IPS-20b (cell line): ENCODE data around the gene SPTLC2.
"Not testable (repeated sequence)": the region's sequence is repeated elsewhere in the genome, so short reads cannot be mapped to it uniquely, and the experiment has no call there.

ENCODE experiments used
- H3K27ac ChIP-seq: one replicate; pipeline ENCODE4 v1.5.1; 2013; ENCODE audit warnings: low read length
- H3K27me3 ChIP-seq: 2 replicates; pipeline ENCODE4 v1.6.1; 2013; ENCODE audit warnings: mild to moderate bottlenecking, low read length, inconsistent platforms; ENCODE audit not compliant: insufficient read depth
- H3K36me3 ChIP-seq: 2 replicates; pipeline ENCODE4 v1.6.1; 2013; ENCODE audit warnings: low read depth, mild to moderate bottlenecking, inconsistent platforms, low read length, moderate library complexity; ENCODE audit not compliant: insufficient read depth
- H3K4me1 ChIP-seq: 2 replicates; pipeline ENCODE4 v1.6.1; 2013; ENCODE audit warnings: mild to moderate bottlenecking, control low read depth, inconsistent platforms, low read length, moderate library complexity; ENCODE audit not compliant: insufficient read depth
- H3K4me3 ChIP-seq: 2 replicates; pipeline ENCODE4 v1.5.1; 2013; ENCODE audit warnings: mild to moderate bottlenecking, low read length, inconsistent platforms
- H3K9ac ChIP-seq: 2 replicates; pipeline ENCODE4 v1.6.1; 2013; ENCODE audit warnings: low read depth, mild to moderate bottlenecking, inconsistent platforms, low read length, moderate library complexity
- H3K9me3 ChIP-seq: 2 replicates; pipeline ENCODE4 v1.6.1; 2013; ENCODE audit warnings: mild to moderate bottlenecking, low read depth, low read length, inconsistent platforms; ENCODE audit not compliant: insufficient read depth

SPTLC2 gene

DNA sequence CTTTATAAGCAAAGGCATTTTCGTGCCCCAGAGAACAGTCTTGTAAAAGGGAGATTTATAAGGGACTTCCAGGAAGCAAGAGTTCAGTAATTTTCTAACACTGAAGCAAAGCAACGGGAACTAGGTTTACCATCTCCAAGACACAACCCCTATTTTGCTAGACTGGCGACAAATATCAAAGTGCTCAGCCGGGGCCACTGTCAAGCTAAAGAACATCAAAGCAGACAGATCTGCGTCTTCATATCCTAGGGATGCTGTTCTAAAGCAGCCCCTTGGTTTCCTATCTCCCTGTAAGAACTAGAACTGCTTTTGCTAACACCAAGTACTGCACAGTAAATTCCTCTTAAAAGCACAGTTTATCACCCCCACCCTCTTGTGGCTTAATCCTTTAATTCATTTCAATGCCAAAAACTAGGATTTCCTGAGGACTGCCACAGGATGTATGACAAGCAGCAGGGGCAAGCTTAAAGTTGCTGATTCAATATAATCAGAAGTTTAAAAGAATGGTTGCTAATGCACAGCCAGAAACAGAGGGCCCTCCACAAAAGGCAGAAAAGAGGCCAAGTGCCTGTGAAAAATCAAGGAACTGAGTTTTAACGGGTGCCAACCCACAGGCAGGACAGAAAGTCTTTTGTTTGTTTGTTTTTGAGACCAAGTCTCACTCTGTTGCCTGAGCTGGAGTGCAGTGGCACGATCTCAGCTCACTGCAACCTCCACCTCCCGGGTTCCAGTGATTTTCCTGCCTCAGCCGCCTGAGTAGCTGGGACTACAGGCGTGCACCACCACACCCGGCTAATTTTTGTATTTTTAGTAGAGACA lies 73.8 kb downstream of the SPTLC2 start:
- H3K9me3 ChIP-seq, result no peaks in the 10 kb centered on the region
- H3K9ac ChIP-seq, result 0 out of 2 replicates have a peak overlapping the region, but pooled peaks have one; percentile 3
- no peaks in the 10 kb centered on the region for H3K4me1 ChIP-seq
- H3K27me3 ChIP-seq, result no peaks in the 10 kb centered on the region
- H3K27ac ChIP-seq, result no peak overlapping the region
- peaks cover 4% of the 10 kb centered on the region; the same call in 1 of the 2 replicates for H3K36me3 ChIP-seq
- H3K4me3 ChIP-seq, result no peak overlapping the region

DNA sequence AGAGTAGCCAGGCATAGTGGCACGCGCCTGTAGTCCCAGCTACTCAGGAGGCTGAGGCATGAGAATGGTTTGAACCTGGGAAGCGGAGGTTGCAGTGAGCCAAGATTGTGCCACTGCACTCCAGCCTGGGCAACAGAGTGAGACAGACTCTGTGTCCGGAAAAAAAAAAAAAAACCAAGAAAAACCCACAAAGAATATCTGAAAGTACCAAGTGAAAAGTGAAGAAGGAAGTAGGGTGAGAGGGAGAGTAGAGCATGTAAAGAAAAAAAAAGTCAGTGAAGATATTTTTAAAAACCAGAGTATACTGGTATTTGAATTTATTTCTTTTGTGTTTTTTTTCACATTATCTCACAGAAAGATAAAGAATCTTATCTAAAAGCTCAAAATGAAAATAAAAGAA lies 74.5 kb downstream of the SPTLC2 start:
- no peaks in the 10 kb centered on the region for H3K4me1 ChIP-seq
- no peaks in the 10 kb centered on the region for H3K9me3 ChIP-seq
- no peak overlapping the region for H3K4me3 ChIP-seq
- no peak overlapping the region for H3K27ac ChIP-seq
- H3K36me3 ChIP-seq, result peaks cover 4% of the 10 kb centered on the region; the same call in 1 of the 2 replicates
- no peaks in the 10 kb centered on the region for H3K27me3 ChIP-seq
- no peak overlapping the region for H3K9ac ChIP-seq

DNA sequence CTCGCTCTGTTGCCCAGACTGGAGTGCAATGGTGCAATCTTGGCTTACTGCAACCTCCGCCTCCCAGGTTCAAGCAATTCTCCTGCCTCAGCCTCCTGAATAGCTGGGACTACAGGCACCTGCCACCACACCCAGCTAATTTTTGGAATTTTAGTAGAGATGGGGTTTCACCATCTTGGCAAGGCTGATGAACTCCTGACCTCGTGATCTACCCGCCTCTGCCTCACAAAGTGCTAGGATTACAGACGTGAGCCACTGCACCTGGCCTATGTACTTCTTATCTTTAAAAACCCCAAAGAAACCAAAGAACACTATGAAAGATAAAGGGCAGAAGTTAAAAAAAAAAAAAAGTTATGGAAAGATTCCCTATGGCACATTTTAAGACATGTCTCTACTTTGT lies 79.5 kb downstream of the SPTLC2 start:
- not testable (repeated sequence) for H3K4me1 ChIP-seq

DNA sequence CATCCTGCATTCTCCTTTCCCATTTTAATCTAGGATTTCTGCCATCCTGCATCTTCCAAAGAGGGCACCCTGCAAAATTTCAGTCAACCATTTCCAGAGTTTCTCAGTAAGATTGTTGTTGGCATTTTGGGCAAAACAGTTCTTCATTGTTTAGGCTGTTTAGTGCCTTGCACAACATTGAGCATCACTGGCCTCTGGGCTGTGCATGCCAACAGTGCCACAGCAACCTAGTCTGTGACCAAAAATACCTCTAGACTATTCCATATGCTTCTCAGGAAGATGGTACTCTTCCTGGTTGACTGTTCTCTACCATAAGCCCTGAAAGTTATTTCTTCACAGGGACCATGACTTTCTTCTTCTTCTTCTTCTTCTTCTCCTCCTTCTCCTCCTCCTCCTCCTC lies 85.4 kb downstream of the SPTLC2 start:
- H3K4me3 ChIP-seq, result no peak overlapping the region
- no peak overlapping the region for H3K27ac ChIP-seq
- no peaks in the 10 kb centered on the region for H3K9me3 ChIP-seq
- H3K4me1 ChIP-seq, result no peaks in the 10 kb centered on the region
- H3K36me3 ChIP-seq, result 0 out of 2 replicates have a peak, but pooled peaks cover 7% of the 10 kb centered on the region
- no peaks in the 10 kb centered on the region for H3K27me3 ChIP-seq
- no peak overlapping the region for H3K9ac ChIP-seq

More for the DNA sequence above, 79.5 kb downstream of the SPTLC2 start:
- H3K36me3 ChIP-seq, H3K9me3 ChIP-seq, H3K4me3 ChIP-seq, H3K27me3 ChIP-seq, H3K9ac ChIP-seq, H3K27ac ChIP-seq: not testable (repeated sequence)

DNA sequence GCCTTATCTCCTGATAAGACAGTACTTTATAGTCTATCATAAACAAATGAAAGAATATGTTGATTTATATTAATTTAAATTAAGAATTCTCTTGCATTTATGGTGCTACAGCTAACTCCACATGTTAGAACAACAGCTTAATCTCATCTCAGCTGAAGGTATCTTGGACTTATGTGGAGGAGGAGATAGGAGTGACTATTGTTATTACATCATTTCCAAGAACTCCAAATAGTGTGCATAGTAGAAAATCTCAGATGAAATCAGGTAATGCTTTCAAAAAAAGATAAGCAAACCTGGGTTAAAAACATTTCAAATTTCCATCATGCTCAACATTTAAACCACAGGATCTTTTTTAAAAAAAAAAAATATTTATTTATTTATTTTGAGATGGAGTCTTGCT lies 86.5 kb downstream of the SPTLC2 start:
- Histone ChIP-seq H3K9ac (no peak overlapping the region), H3K4me1 (no peaks in the 10 kb centered on the region), H3K27me3 (no peaks in the 10 kb centered on the region), H3K36me3 (no peaks in the 10 kb centered on the region), H3K27ac (no peak overlapping the region), H3K9me3 (no peaks in the 10 kb centered on the region), H3K4me3 (no peak overlapping the region)

GRCh38 chr14:77529213-77529612 lies 87.2 kb downstream of the SPTLC2 start:
- H3K36me3 ChIP-seq, result no peaks in the 10 kb centered on the region
- no peak overlapping the region for H3K9ac ChIP-seq
- H3K4me1 ChIP-seq, result no peaks in the 10 kb centered on the region
- no peaks in the 10 kb centered on the region for H3K9me3 ChIP-seq
- H3K27ac ChIP-seq, result no peak overlapping the region
- H3K4me3 ChIP-seq, result no peak overlapping the region
- no peaks in the 10 kb centered on the region for H3K27me3 ChIP-seq

DNA sequence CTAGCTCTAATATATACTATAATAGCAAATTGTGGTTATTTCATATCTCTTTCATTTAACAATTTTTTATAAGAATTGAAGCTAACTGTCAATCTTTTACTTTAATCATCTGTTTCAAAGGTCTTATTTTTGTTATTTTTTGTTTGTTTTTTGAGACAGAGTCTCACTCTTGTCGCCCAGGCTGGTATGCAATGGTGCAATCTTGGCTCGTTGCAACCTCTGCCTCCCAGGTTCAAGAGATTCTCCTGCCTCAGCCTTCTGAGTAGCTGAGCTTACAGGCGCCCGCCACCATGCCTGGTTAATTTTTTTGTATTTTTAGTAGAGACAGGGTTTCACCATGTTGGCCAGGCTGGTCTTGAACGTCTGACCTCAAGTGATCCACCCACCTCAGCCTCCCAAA lies 87.7 kb downstream of the SPTLC2 start:
- not testable (repeated sequence) for H3K9ac ChIP-seq, H3K4me1 ChIP-seq, H3K4me3 ChIP-seq, H3K27me3 ChIP-seq, H3K36me3 ChIP-seq, H3K9me3 ChIP-seq, H3K27ac ChIP-seq

DNA sequence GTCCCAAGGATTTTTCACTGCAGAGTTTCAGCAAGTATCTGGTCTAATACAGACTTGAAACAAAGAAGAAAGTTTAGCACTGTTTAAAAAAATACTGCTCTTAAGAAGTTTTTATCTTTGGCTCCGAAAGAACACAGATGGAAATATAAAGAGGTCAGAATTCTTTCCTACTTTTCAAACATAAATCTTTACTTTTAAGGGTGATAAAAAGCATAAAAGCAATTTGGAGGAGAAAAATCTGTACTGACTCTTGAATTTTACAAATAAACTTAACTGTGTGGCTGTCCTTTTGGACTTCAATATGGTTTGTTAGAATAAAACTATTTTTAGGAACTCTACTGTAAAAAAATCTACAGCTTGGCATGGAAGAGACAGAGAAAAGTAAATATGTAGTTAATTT lies 90.2 kb downstream of the SPTLC2 start:
- no peak overlapping the region for H3K27ac ChIP-seq
- peaks cover 5% of the 10 kb centered on the region for H3K36me3 ChIP-seq
- H3K27me3 ChIP-seq, result no peaks in the 10 kb centered on the region

GRCh38 chr14:77524536-77524935 lies 91.9 kb downstream of the SPTLC2 start:
- Histone ChIP-seq H3K9me3 (no peaks in the 10 kb centered on the region), H3K27ac (no peak overlapping the region), H3K9ac (no peak overlapping the region), H3K27me3 (no peaks in the 10 kb centered on the region), H3K36me3 (peaks cover 16% of the 10 kb centered on the region), H3K4me1 (no peaks in the 10 kb centered on the region), H3K4me3 (no peak overlapping the region)

More for the DNA sequence above, 90.2 kb downstream of the SPTLC2 start:
- Histone ChIP-seq H3K4me1 (no peaks in the 10 kb centered on the region), H3K9ac (no peak overlapping the region), H3K9me3 (no peaks in the 10 kb centered on the region), H3K4me3 (no peak overlapping the region)

GRCh38 chr14:77523109-77523508 lies 93.3 kb downstream of the SPTLC2 start:
- H3K27ac ChIP-seq, result no peak overlapping the region
- H3K36me3 ChIP-seq, result peaks cover 21% of the 10 kb centered on the region
- no peaks in the 10 kb centered on the region for H3K9me3 ChIP-seq
- H3K4me1 ChIP-seq, result no peaks in the 10 kb centered on the region
- H3K27me3 ChIP-seq, result no peaks in the 10 kb centered on the region
- no peak overlapping the region for H3K9ac ChIP-seq
- no peak overlapping the region for H3K4me3 ChIP-seq

DNA sequence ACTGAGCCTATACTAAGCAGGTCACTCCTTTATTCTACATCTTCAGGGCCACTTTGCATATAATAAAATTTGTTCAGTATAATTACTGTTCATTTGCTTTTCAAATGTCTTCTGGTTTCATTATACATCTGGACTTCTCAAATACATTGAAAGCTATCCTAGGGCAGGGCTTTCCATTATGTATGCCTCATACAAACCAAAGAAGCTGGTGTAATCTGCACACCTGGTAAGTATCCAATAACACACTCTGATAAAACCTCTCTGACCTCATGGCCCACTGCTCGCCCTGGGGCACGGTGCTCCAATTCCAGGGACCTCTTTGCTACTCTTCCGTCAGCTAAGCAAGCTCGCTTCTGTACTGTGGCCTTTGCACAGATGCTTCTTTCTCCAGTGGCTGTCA lies 95.9 kb downstream of the SPTLC2 start:
- Histone ChIP-seq H3K4me1 (no peaks in the 10 kb centered on the region), H3K9me3 (no peaks in the 10 kb centered on the region), H3K4me3 (no peak overlapping the region), H3K36me3 (peaks cover 37% of the 10 kb centered on the region), H3K27ac (no peak overlapping the region), H3K27me3 (no peaks in the 10 kb centered on the region), H3K9ac (no peak overlapping the region)

DNA sequence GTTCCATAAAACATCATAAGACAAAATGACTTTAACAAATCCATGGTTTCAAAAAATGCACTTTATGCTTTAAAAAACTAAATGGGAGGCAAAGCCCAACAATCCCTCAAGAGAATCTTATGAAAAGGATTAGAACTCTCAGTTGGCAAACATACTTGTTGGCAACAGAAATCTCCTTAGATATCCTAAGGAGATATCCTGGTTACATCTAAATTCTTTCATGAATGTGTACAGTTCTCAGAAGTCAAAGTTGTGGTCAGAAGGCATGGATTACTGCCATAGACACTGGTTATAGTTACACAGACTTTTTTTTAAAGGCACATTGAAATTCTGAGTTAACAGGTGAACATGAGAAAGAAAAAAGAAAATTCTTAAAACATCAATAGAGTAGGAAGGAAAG lies 100.3 kb downstream of the SPTLC2 start:
- Histone ChIP-seq H3K9me3 (no peaks in the 10 kb centered on the region), H3K4me3 (no peak overlapping the region), H3K36me3 (peaks cover 51% of the 10 kb centered on the region), H3K9ac (no peak overlapping the region), H3K27me3 (no peaks in the 10 kb centered on the region), H3K4me1 (no peaks in the 10 kb centered on the region), H3K27ac (no peak overlapping the region)
